Trophoblast cell (in vitro differentiated cells and primary cell): ENCODE measurements around the gene ALPK3.

ENCODE experiments used
- DNase-seq, 2 donors: peaks; one replicate each; pipeline ENCODE4 v3.0.0-alpha.2; 2016
- H2AFZ ChIP-seq: 2 replicates; pipeline ENCODE4 v1.6.1; 2013; ENCODE audit warnings: low read length, moderate library complexity, mild to moderate bottlenecking; ENCODE audit not compliant: insufficient read depth, poor library complexity
- H2AK5ac ChIP-seq: 2 replicates; pipeline ENCODE4 v1.6.1; 2013; ENCODE audit warnings: mild to moderate bottlenecking, low read length
- H2BK120ac ChIP-seq: 2 replicates; pipeline ENCODE4 v1.6.1; 2013; ENCODE audit warnings: low read length, mild to moderate bottlenecking, moderate library complexity; ENCODE audit not compliant: insufficient read depth, poor library complexity
- H2BK12ac ChIP-seq: 2 replicates; pipeline ENCODE4 v1.6.1; 2013; ENCODE audit warnings: mild to moderate bottlenecking, low read length, moderate library complexity
- H2BK5ac ChIP-seq: 2 replicates; pipeline ENCODE4 v1.6.1; 2013; ENCODE audit warnings: low read length, low read depth, moderate library complexity, mild to moderate bottlenecking; ENCODE audit not compliant: poor library complexity
- H3K14ac ChIP-seq: 2 replicates; pipeline ENCODE4 v1.6.1; 2013; ENCODE audit warnings: mild to moderate bottlenecking, low read length
- H3K18ac ChIP-seq: 2 replicates; pipeline ENCODE4 v1.6.1; 2013; ENCODE audit warnings: mild to moderate bottlenecking, low read length
- H3K23ac ChIP-seq: 2 replicates; pipeline ENCODE4 v1.6.1; 2013; ENCODE audit warnings: low read length
- H3K27ac ChIP-seq: 2 replicates; pipeline ENCODE4 v1.5.1; 2013; ENCODE audit warnings: low read depth, mild to moderate bottlenecking, inconsistent platforms, low read length, moderate library complexity
- H3K27me3 ChIP-seq: 2 replicates; pipeline ENCODE4 v1.6.1; 2013; ENCODE audit warnings: inconsistent platforms, mild to moderate bottlenecking, low read length, moderate library complexity; ENCODE audit not compliant: insufficient read depth
- H3K36me3 ChIP-seq, 2 experiments: 1 replicate in 1 of 2; 2 replicates in 1 of 2; pipeline ENCODE4 v1.6.1; 2013; ENCODE audit warnings: low read length in 2 of 2, mild to moderate bottlenecking in 2 of 2, moderate library complexity in 1 of 2; ENCODE audit not compliant: insufficient read depth in 2 of 2, control insufficient read depth in 1 of 2
- H3K4ac ChIP-seq: 2 replicates; pipeline ENCODE4 v1.6.1; 2013; ENCODE audit warnings: low read depth, mild to moderate bottlenecking, low read length, moderate library complexity
- H3K4me1 ChIP-seq, 2 experiments: 1 replicate in 1 of 2; 2 replicates in 1 of 2; pipeline ENCODE4 v1.6.1; 2013; ENCODE audit warnings: low read length in 2 of 2, mild to moderate bottlenecking in 2 of 2, moderate library complexity in 1 of 2; ENCODE audit not compliant: insufficient read depth in 2 of 2, control insufficient read depth in 1 of 2
- H3K4me2 ChIP-seq: 2 replicates; pipeline ENCODE4 v1.6.1; 2013; ENCODE audit warnings: inconsistent platforms, mild to moderate bottlenecking, low read length, moderate library complexity
- H3K4me3 ChIP-seq: 2 replicates; pipeline ENCODE4 v1.5.1; 2013; ENCODE audit warnings: mild to moderate bottlenecking, low read depth, low read length, inconsistent platforms
- H3K79me1 ChIP-seq: one replicate; pipeline ENCODE4 v1.6.1; 2013; ENCODE audit warnings: low read length
- H3K79me2 ChIP-seq: 2 replicates; pipeline ENCODE4 v1.6.1; 2013; ENCODE audit warnings: low read length, mild to moderate bottlenecking; ENCODE audit not compliant: control insufficient read depth, insufficient read depth, poor library complexity
- H3K9ac ChIP-seq: 2 replicates; pipeline ENCODE4 v1.6.1; 2013; ENCODE audit warnings: mild to moderate bottlenecking, low read length
- H3K9me3 ChIP-seq: 2 replicates; pipeline ENCODE4 v1.6.1; 2013; ENCODE audit warnings: low read depth, mild to moderate bottlenecking, control low read depth, inconsistent platforms, low read length; ENCODE audit not compliant: insufficient read depth
- H4K12ac ChIP-seq: 2 replicates; pipeline ENCODE4 v1.6.1; 2013; ENCODE audit warnings: low read depth, mild to moderate bottlenecking, low read length, moderate library complexity
- H4K8ac ChIP-seq: 2 replicates; pipeline ENCODE4 v1.6.1; 2013; ENCODE audit warnings: low read depth, mild to moderate bottlenecking, low read length, moderate library complexity
- H4K91ac ChIP-seq: one replicate; pipeline ENCODE4 v1.6.1; 2013; ENCODE audit warnings: low read depth, mild to moderate bottlenecking, low read length, moderate library complexity
- WGBS: extraction: QIAGEN DNeasy Blood & Tissue Kit; methylation state at CpG from one replicate; pipeline ENCODE4 v1.1.7; 2013; ENCODE audit warnings: missing lambda C conversion rate; ENCODE audit not compliant: insufficient read length, insufficient coverage; ENCODE audit errors: extremely low coverage; 5-methylcytosine and 5-hydroxymethylcytosine counted together

Gene ALPK3

DNA sequence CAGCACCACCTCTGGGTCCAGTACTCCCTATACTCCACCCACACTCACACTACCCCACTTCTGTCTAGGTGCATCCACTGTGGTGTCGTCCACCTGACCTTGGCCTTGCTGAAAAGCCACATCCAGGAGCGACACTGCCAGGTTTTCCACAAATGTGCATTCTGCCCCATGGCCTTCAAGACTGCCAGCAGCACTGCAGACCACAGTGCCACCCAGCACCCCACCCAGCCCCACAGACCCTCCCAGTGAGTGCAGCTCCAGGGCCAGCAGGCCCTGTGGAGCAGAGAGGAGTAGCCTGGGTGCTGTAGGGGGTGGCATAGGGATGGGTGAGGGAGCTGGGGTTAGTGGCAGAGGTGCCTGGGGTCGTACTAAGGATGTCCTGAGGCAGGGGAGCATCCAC lies 19.4 kb upstream of the ALPK3 start:
- H4K8ac ChIP-seq, result no peak overlapping the region
- peaks cover 47 to 54% of the 10 kb centered on the region in 2 experiments for H3K36me3 ChIP-seq
- no peaks in the 10 kb centered on the region for H3K79me1 ChIP-seq

DNA sequence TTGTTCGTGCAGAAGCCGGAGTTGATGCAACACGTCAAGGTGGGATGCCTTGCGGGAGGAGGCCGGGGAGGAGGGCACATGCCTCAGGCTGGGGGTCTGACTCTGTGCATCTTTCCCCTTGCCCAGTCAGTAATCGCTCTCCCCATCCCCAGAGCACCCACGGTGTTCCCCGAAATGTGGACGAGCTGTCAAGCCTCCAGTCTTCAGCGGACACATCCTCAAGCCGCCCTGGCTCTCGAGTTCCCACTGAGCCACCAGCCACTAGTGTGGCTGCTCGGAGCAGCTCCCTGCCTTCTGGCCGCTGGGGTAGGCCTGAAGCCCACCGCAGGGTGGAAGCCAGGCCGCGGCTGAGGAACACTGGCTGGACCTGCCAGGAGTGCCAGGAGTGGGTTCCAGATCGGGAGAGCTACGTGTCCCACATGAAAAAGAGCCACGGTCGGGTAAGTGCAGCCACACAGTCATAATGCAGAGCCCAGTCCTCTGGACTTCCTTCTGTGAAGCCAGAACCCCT lies 18.7 kb upstream of the ALPK3 start:
- no peak overlapping the region for H3K9ac ChIP-seq
- no peak overlapping the region for H3K4ac ChIP-seq
- H3K23ac ChIP-seq, result no peak overlapping the region
- no peak overlapping the region for H3K18ac ChIP-seq
- H4K12ac ChIP-seq, result no peak overlapping the region
- no peak overlapping the region for H3K27ac ChIP-seq
- H4K91ac ChIP-seq, result no peak overlapping the region
- no peak overlapping the region for H2BK120ac ChIP-seq
- H3K14ac ChIP-seq, result no peak overlapping the region
- H3K27me3 ChIP-seq, result no peaks in the 10 kb centered on the region
- DNase-seq, result no peak
- no peak overlapping the region for H2AK5ac ChIP-seq
- H3K4me1 ChIP-seq, result peaks cover 3 to 5% of the 10 kb centered on the region in 2 experiments
- no peaks in the 10 kb centered on the region for H3K79me2 ChIP-seq
- no CpG with 5 or more reads among the region's 21 CpGs for WGBS
- no peaks in the 10 kb centered on the region for H3K9me3 ChIP-seq
- no peak overlapping the region for H3K4me2 ChIP-seq
- no peaks in the 10 kb centered on the region for H3K79me1 ChIP-seq
- no peak overlapping the region for H3K4me3 ChIP-seq
- H2BK12ac ChIP-seq, result no peak overlapping the region
- H2AFZ ChIP-seq, result no peak overlapping the region
- H2BK5ac ChIP-seq, result no peak overlapping the region
- peaks cover 47 to 58% of the 10 kb centered on the region in 2 experiments for H3K36me3 ChIP-seq
- H4K8ac ChIP-seq, result no peak overlapping the region

More for the DNA sequence above, 19.4 kb upstream of the ALPK3 start:
- Histone ChIP-seq H2BK12ac (no peak overlapping the region), H3K27me3 (no peaks in the 10 kb centered on the region), H3K4me3 (no peak overlapping the region), H3K4ac (no peak overlapping the region), H3K79me2 (no peaks in the 10 kb centered on the region), H4K12ac (no peak overlapping the region), H3K23ac (no peak overlapping the region), H2AK5ac (no peak overlapping the region), H3K18ac (no peak overlapping the region), H2BK120ac (no peak overlapping the region), H3K4me2 (no peak overlapping the region), H2AFZ (no peak overlapping the region), H3K9ac (peak overlapping the region; percentile 21), H3K27ac (no peak overlapping the region), H3K14ac (no peak overlapping the region), H4K91ac (no peak overlapping the region), H3K4me1 (peaks cover 0 to 5% of the 10 kb centered on the region in 2 experiments), H2BK5ac (no peak overlapping the region), H3K9me3 (no peaks in the 10 kb centered on the region)
- no peak for DNase-seq
- no CpG with 5 or more reads among the region's 3 CpGs for WGBS

DNA sequence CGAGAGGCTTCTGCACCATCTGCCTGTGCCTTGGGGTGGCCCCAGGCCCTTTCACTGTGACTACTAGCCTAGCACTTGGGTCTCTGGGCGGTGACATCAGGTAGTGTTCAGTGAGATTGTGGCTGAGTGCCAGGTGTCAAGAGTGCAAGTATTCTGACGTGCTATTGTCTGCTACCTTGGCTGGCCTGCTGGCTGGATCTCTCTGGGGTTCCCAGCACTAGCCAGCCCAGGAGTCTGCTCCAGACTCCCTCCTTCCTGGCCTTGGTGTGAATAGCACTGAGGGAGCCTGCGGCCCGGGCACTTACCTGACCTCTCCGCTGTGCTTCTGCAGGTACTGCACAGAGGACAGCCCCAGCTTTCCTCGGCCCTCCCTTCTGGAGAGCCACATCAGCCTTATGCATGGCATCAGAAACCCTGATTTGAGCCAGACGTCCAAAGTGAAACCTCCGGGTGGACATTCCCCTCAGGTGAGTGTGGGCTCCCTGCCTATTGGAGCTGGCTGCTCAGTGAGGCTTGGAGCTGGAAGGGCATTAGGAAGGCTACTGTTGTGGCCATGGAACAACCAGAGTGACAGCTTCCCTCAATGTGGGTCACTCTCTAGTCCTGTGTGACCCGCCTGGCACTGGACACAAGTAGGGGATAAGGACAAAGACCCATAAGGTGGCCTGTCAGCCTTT lies 17.5 kb upstream of the ALPK3 start:
- H4K91ac ChIP-seq, result no peak overlapping the region
- no peak overlapping the region for H2BK120ac ChIP-seq
- no peak overlapping the region for H3K4ac ChIP-seq
- peaks cover 9 to 12% of the 10 kb centered on the region in 2 experiments for H3K4me1 ChIP-seq
- no peaks in the 10 kb centered on the region for H3K9me3 ChIP-seq
- no peak overlapping the region for H3K4me2 ChIP-seq
- peaks cover 3% of the 10 kb centered on the region for H3K79me1 ChIP-seq
- H2AK5ac ChIP-seq, result no peak overlapping the region
- no peak overlapping the region for H4K8ac ChIP-seq
- H3K9ac ChIP-seq, result no peak overlapping the region
- no peak overlapping the region for H4K12ac ChIP-seq
- H3K14ac ChIP-seq, result no peak overlapping the region
- H3K4me3 ChIP-seq, result no peak overlapping the region
- H2AFZ ChIP-seq, result no peak overlapping the region
- WGBS, result no CpG with 5 or more reads among the region's 10 CpGs
- H3K27me3 ChIP-seq, result no peaks in the 10 kb centered on the region
- no peak overlapping the region for H3K18ac ChIP-seq
- H3K27ac ChIP-seq, result no peak overlapping the region
- H2BK12ac ChIP-seq, result no peak overlapping the region
- peaks cover 48 to 58% of the 10 kb centered on the region in 2 experiments for H3K36me3 ChIP-seq
- H3K23ac ChIP-seq, result no peak overlapping the region
- H2BK5ac ChIP-seq, result no peak overlapping the region
- H3K79me2 ChIP-seq, result no peaks in the 10 kb centered on the region
- no peak for DNase-seq

DNA sequence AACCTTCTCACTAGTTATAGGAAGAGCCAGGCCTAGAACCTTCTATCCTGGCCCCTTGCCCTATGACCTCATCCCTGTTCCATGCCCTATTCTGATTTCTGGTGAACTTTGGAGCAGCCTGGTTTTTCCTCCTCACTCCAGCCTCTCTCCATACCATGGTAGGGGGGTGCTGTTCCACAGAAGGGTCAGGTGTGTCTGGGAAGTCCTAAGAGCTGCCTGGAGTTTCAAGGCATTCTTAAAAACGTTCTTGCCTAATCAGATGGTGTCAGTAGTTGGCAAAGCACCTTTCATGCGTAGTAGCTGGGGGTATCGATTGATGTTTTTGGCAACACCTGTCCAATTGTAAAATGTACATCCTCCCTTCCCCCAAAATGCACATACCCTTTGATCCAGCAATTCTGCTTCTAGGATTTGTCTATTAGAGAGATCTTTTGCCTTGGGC lies 16.8 kb upstream of the ALPK3 start:
- no peaks in the 10 kb centered on the region for H3K9me3 ChIP-seq
- no CpG with 5 or more reads among the region's 3 CpGs for WGBS

More for the DNA sequence above, 16.8 kb upstream of the ALPK3 start:
- Histone ChIP-seq H2BK120ac (no peak overlapping the region), H4K8ac (no peak overlapping the region), H2AK5ac (no peak overlapping the region), H3K9ac (no peak overlapping the region), H3K79me1 (peaks cover 5% of the 10 kb centered on the region), H3K36me3 (peaks cover 50 to 60% of the 10 kb centered on the region in 2 experiments), H3K4me3 (no peak overlapping the region), H2BK12ac (no peak overlapping the region), H3K4me2 (no peak overlapping the region), H3K4ac (no peak overlapping the region), H4K91ac (no peak overlapping the region), H3K27me3 (no peaks in the 10 kb centered on the region), H4K12ac (no peak overlapping the region), H3K27ac (no peak overlapping the region), H3K18ac (no peak overlapping the region), H3K23ac (no peak overlapping the region), H2AFZ (no peak overlapping the region), H3K79me2 (no peaks in the 10 kb centered on the region), H2BK5ac (no peak overlapping the region), H3K4me1 (peaks cover 9 to 16% of the 10 kb centered on the region in 2 experiments), H3K14ac (no peak overlapping the region)
- no peak for DNase-seq
